Breast epithelium (tissue), 4 donors: Measurements from ENCODE around the gene PELI3. TPM values are rescaled to one million over a fixed set of nuclear protein-coding genes. Genes with fewer than 3 reads are reported as not detected.

Source experiments
- DNase-seq, 2 donors: peaks; one replicate each; pipeline ENCODE4 v3.0.0-alpha.2; 2019; ENCODE audit warnings: low spot score in 2 of 2
- H3K27ac ChIP-seq, 2 donors: fragments of 200-600 bp; sonication (generic) in 1 of 2; one replicate each; pipeline ENCODE4 v1.5.1; 2016 to 2019; ENCODE audit warnings: mild to moderate bottlenecking in 1 of 2
- H3K27me3 ChIP-seq, 2 donors: fragments of 200-600 bp; sonication (generic) in 1 of 2; one replicate each; pipeline versions ENCODE4 v1.5.1 to v1.6.0; 2017 to 2019; ENCODE audit warnings: control low read depth in 1 of 2, mild to moderate bottlenecking in 1 of 2
- H3K36me3 ChIP-seq: fragments of 200-600 bp; one replicate; pipeline ENCODE4 v1.5.1; 2019
- H3K4me1 ChIP-seq, 2 donors: fragments of 200-600 bp; sonication (generic); one replicate each; pipeline ENCODE4 v1.5.1; 2016 to 2019; ENCODE audit warnings: control low read depth in 1 of 2
- H3K4me3 ChIP-seq, 3 donors: fragments of 200-600 bp; sonication (generic); 1 replicate in 2 of 3; 2 replicates in 1 of 3; pipeline ENCODE4 v1.5.1; 2016 to 2019; ENCODE audit warnings: mild to moderate bottlenecking in 3 of 3, moderate library complexity in 2 of 3
- H3K9me3 ChIP-seq, 2 donors: fragments of 200-600 bp; sonication (generic) in 1 of 2; one replicate each; pipeline ENCODE4 v1.5.1; 2016 to 2019; ENCODE audit warnings: control low read depth in 1 of 2
- CTCF ChIP-seq, 3 donors: fragments of 450-650 bp; IDR thresholded peaks; one replicate each; pipeline ENCODE4 v1.5.1; 2016 to 2017; ENCODE audit warnings: antibody characterized with exemption in 3 of 3, mild to moderate bottlenecking in 3 of 3, moderate library complexity in 3 of 3
- POLR2A ChIP-seq: fragments of 450-650 bp; IDR thresholded peaks from one replicate; pipeline ENCODE4 v1.6.1; 2016; ENCODE audit warnings: antibody characterized with exemption, mild to moderate bottlenecking, moderate library complexity
- POLR2AphosphoS5 ChIP-seq, 3 donors: sonication (generic); formaldehyde crosslinking; IDR thresholded peaks; one replicate each; pipeline ENCODE4 v1.6.1; 2017; ENCODE audit warnings: antibody characterized with exemption in 3 of 3
- intact Hi-C: fragments of 100-400 bp; cut with DNase I; formaldehyde crosslinking; loops from one replicate; pipeline ENCODE4 v1.15.1; 2023; ENCODE audit warnings: low total_unique reads
- total RNA-seq, 3 donors: library from RNA; depleted of rRNA; stranded (reverse); fragments of >200 nt; gene quantifications; one replicate each; pipeline ENCODE4 v1.1.0, GENCODE V29; 2016

The PELI3 gene
- total RNA-seq, 3 donors from 2014 or later: 16.0 to 20.0 (median 18.6) TPM

- no peak for DNase-seq
- H3K27me3 ChIP-seq: no peaks in the 10 kb centered on the region
- no peaks in the 10 kb centered on the region for H3K4me1 ChIP-seq
- intact Hi-C loops: loop anchor here (5.0 kb wide), 1 partner anchor 103 kb away; no protein-coding TSS in a partner anchor
- no peaks in the 10 kb centered on the region for H3K36me3 ChIP-seq
- H3K27ac ChIP-seq: no peak overlapping the region
- H3K4me3 ChIP-seq: no peak overlapping the region
- TF ChIP-seq POLR2A (no peak), POLR2AphosphoS5 (IDR thresholded peaks at IDR 0.05) (no peak), CTCF (IDR thresholded peaks at IDR 0.05) (no peak)
- no peaks in the 10 kb centered on the region for H3K9me3 ChIP-seq
These were observed 28.2 kb downstream of the PELI3 start for GRCh38 chr11:66494935-66495334.

- DNase-seq: no peak
These were observed 28.7 kb downstream of the PELI3 start for GRCh38 chr11:66495401-66495854.

GRCh38 chr11:66497206-66497605 lies 30.5 kb downstream of the PELI3 start:
- Histone ChIP-seq H3K27ac (no peak overlapping the region), H3K27me3 (no peaks in the 10 kb centered on the region), H3K9me3 (no peaks in the 10 kb centered on the region), H3K36me3 (no peaks in the 10 kb centered on the region), H3K4me1 (no peaks in the 10 kb centered on the region), H3K4me3 (no peak overlapping the region)
- DNase-seq: no peak
- no peak for TF ChIP-seq POLR2AphosphoS5 (IDR thresholded peaks at IDR 0.05)
- TF ChIP-seq CTCF (IDR thresholded peaks at IDR 0.05): no peak
- TF ChIP-seq POLR2A: no peak
- intact Hi-C loops: no loop called here

More at GRCh38 chr11:66495401-66495854, 28.7 kb downstream of the PELI3 start:
- intact Hi-C loops: no loop called here
- no peaks in the 10 kb centered on the region for H3K4me1 ChIP-seq
- no peak overlapping the region for H3K4me3 ChIP-seq
- H3K27ac ChIP-seq: no peak overlapping the region
- TF ChIP-seq POLR2A (no peak), CTCF (IDR thresholded peaks at IDR 0.05) (no peak), POLR2AphosphoS5 (IDR thresholded peaks at IDR 0.05) (no peak)
- H3K36me3 ChIP-seq: no peaks in the 10 kb centered on the region
- no peaks in the 10 kb centered on the region for H3K27me3 ChIP-seq
- no peaks in the 10 kb centered on the region for H3K9me3 ChIP-seq

- DNase-seq: no peak
- intact Hi-C loops: no loop called here
- TF ChIP-seq CTCF (IDR thresholded peaks at IDR 0.05) (no peak), POLR2AphosphoS5 (IDR thresholded peaks at IDR 0.05) (no peak), POLR2A (no peak)
- H3K4me3 ChIP-seq: no peak overlapping the region
- no peaks in the 10 kb centered on the region for H3K4me1 ChIP-seq
- no peaks in the 10 kb centered on the region for H3K27me3 ChIP-seq
- H3K36me3 ChIP-seq: no peaks in the 10 kb centered on the region
- H3K9me3 ChIP-seq: no peaks in the 10 kb centered on the region
- H3K27ac ChIP-seq: no peak overlapping the region
These were observed 31.8 kb downstream of the PELI3 start for GRCh38 chr11:66498506-66498905.

GRCh38 chr11:66505276-66505816 lies 38.6 kb downstream of the PELI3 start:
- Histone ChIP-seq H3K4me3 (no peak overlapping the region), H3K27ac (no peak overlapping the region), H3K4me1 (no peaks in the 10 kb centered on the region), H3K36me3 (no peaks in the 10 kb centered on the region), H3K27me3 (no peaks in the 10 kb centered on the region), H3K9me3 (no peaks in the 10 kb centered on the region)
- DNase-seq: no peak
- intact Hi-C loops: no loop called here
- TF ChIP-seq POLR2AphosphoS5 (IDR thresholded peaks at IDR 0.05) (no peak), POLR2A (no peak), CTCF (IDR thresholded peaks at IDR 0.05) (no peak)
